NCI-H82 treated with DMSO at 0.1 percent for 48 hours (cell line): ENCODE measurements around the gene SEPHS2.
"Not testable (repeated sequence)": the region's sequence is repeated elsewhere in the genome, so short reads cannot be mapped to it uniquely, and the experiment has no call there.

Experiments
- DNase-seq: peaks from one replicate; lab custom pipeline; 2025; ENCODE audit not compliant: unreplicated experiment; lab: John Stamatoyannopoulos, UW

The SEPHS2 gene

GRCh38 chr16:30470632-30470995 lies 24.9 kb upstream of the SEPHS2 start:
- DNase-seq = no peak

GRCh38 chr16:30470170-30470512 lies 24.5 kb upstream of the SEPHS2 start:
- DNase-seq = no peak

GRCh38 chr16:30464078-30464477 lies 18.4 kb upstream of the SEPHS2 start:
- DNase-seq = no peak

GRCh38 chr16:30461426-30461825 lies 15.8 kb upstream of the SEPHS2 start:
- DNase-seq = not testable (repeated sequence)

GRCh38 chr16:30459456-30459855 lies 13.8 kb upstream of the SEPHS2 start:
- no peak for DNase-seq

- DNase-seq = no peak
Observed at GRCh38 chr16:30458561-30459394, 13.1 kb upstream of the SEPHS2 start.

- DNase-seq = no peak
Observed at GRCh38 chr16:30457743-30458560, 12.3 kb upstream of the SEPHS2 start.

- no peak for DNase-seq
Observed at GRCh38 chr16:30457256-30457655, 11.6 kb upstream of the SEPHS2 start.

- DNase-seq = no peak
Observed at GRCh38 chr16:30456302-30456701, 10.6 kb upstream of the SEPHS2 start.

- not testable (repeated sequence) for DNase-seq
Observed at GRCh38 chr16:30452709-30453580, 7.3 kb upstream of the SEPHS2 start.

- no peak for DNase-seq
Observed at GRCh38 chr16:30449116-30449435, 3.4 kb upstream of the SEPHS2 start.

GRCh38 chr16:30447512-30448226 lies 2.0 kb upstream of the SEPHS2 start:
- DNase-seq = no peak

- no peak for DNase-seq
Observed at GRCh38 chr16:30446203-30446595, 525 bp upstream of the SEPHS2 start.

- DNase-seq = no peak
Observed at GRCh38 chr16:30445149-30445407, 596 bp downstream of the SEPHS2 start.

- DNase-seq = no peak
Observed at GRCh38 chr16:30444231-30445148, 1.2 kb downstream of the SEPHS2 start.

GRCh38 chr16:30443631-30444030 lies 2.0 kb downstream of the SEPHS2 start:
- no peak for DNase-seq

GRCh38 chr16:30439720-30440348 lies 5.8 kb downstream of the SEPHS2 start:
- no peak for DNase-seq

- no peak for DNase-seq
Observed at GRCh38 chr16:30438835-30439234, 6.8 kb downstream of the SEPHS2 start.

GRCh38 chr16:30437511-30438046 lies 8.1 kb downstream of the SEPHS2 start:
- no peak for DNase-seq
